Stimulated activated naive B cell treated with anti-CD40 and anti-IgM and Interleukin-4, amounts not matched to agents 10 μg/mL and 1 μg/mL and 100 μg/mL, for 72 hours (primary cell): ENCODE data around the gene PPIL4.

Experiments used
- ATAC-seq, 2 donors: fragments of 150-1000 bp; cut with Tn5 transposase; replicated peaks; 2 replicates each; pipeline ENCODE4 v1.10.0; 2021; ENCODE audit warnings: moderate library complexity in 1 of 2
- DNase-seq: peaks from one replicate; pipeline ENCODE4 v3.0.0; 2021
- H3K27ac Mint-ChIP-seq: one replicate; pipeline ENCODE4 v1.8.0; 2022; ENCODE audit warnings: mild to moderate bottlenecking, mixed read lengths
- H3K27me3 Mint-ChIP-seq, 2 donors: one replicate each; pipeline ENCODE4 v1.8.0; 2022; ENCODE audit warnings: mixed read lengths in 2 of 2
- H3K36me3 Mint-ChIP-seq, 2 donors: one replicate each; pipeline ENCODE4 v1.8.0; 2022; ENCODE audit warnings: mixed read lengths in 2 of 2, mild to moderate bottlenecking in 1 of 2
- H3K4me1 Mint-ChIP-seq, 2 donors: one replicate each; pipeline ENCODE4 v1.8.0; 2022; ENCODE audit warnings: mixed read lengths in 2 of 2, mild to moderate bottlenecking in 1 of 2
- H3K4me3 Mint-ChIP-seq, 2 donors: one replicate each; pipeline ENCODE4 v1.8.0; 2022; ENCODE audit warnings: mild to moderate bottlenecking in 2 of 2, mixed read lengths in 2 of 2, moderate library complexity in 1 of 2
- H3K9me3 Mint-ChIP-seq, 2 donors: one replicate each; pipeline ENCODE4 v1.8.0; 2022; ENCODE audit warnings: mixed read lengths in 2 of 2, mild to moderate bottlenecking in 1 of 2

PPIL4 gene, protein sequence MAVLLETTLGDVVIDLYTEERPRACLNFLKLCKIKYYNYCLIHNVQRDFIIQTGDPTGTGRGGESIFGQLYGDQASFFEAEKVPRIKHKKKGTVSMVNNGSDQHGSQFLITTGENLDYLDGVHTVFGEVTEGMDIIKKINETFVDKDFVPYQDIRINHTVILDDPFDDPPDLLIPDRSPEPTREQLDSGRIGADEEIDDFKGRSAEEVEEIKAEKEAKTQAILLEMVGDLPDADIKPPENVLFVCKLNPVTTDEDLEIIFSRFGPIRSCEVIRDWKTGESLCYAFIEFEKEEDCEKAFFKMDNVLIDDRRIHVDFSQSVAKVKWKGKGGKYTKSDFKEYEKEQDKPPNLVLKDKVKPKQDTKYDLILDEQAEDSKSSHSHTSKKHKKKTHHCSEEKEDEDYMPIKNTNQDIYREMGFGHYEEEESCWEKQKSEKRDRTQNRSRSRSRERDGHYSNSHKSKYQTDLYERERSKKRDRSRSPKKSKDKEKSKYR

GRCh38 chr6:149545754-149546471 is at the start of gene PPIL4:
PPIL4 (minus strand) TSS chr6:149546043; CDS start chr6:149546005, 38 bp downstream.
- H3K4me3 Mint-ChIP-seq, result peak within 1 kb of the TSS; percentile 96 to 99
- peak within 1 kb of the TSS; percentile 99 for H3K27ac Mint-ChIP-seq
- no peaks in the 10 kb centered on the region for H3K9me3 Mint-ChIP-seq
- DNase-seq (peak; percentile 94), ATAC-seq (peak; percentile 94 to 96)
- H3K36me3 Mint-ChIP-seq, result peaks cover 2 to 3% of the 10 kb centered on the region in 2 donors
- peaks cover 0 to 6% of the 10 kb centered on the region in 2 donors for H3K27me3 Mint-ChIP-seq
- peaks cover 22 to 37% of the 10 kb centered on the region in 2 donors for H3K4me1 Mint-ChIP-seq

- no peak for DNase-seq
- Mint-ChIP-seq H3K36me3 (peaks cover 14 to 25% of the 10 kb centered on the region in 2 donors), H3K9me3 (no peaks in the 10 kb centered on the region), H3K4me1 (no peaks in the 10 kb centered on the region), H3K27ac (no peak overlapping the region), H3K4me3 (no peak overlapping the region), H3K27me3 (no peaks in the 10 kb centered on the region)
- ATAC-seq, result no peak
These were observed 47.6 kb upstream of the PPIL4 start for GRCh38 chr6:149593408-149593807.

- Mint-ChIP-seq H3K27me3 (no peaks in the 10 kb centered on the region), H3K4me3 (no peak overlapping the region), H3K4me1 (no peaks in the 10 kb centered on the region), H3K36me3 (peaks cover 12 to 21% of the 10 kb centered on the region in 2 donors), H3K9me3 (no peaks in the 10 kb centered on the region), H3K27ac (peak overlapping the region; percentile 60)
- ATAC-seq, result no peak
- DNase-seq, result no peak
These were observed 47.1 kb upstream of the PPIL4 start for GRCh38 chr6:149592983-149593382.

GRCh38 chr6:149586149-149586548 is 40.3 kb upstream of the PPIL4 start:
- peaks cover 0 to 3% of the 10 kb centered on the region in 2 donors for H3K4me1 Mint-ChIP-seq
- H3K9me3 Mint-ChIP-seq, result no peaks in the 10 kb centered on the region
- H3K27me3 Mint-ChIP-seq, result no peaks in the 10 kb centered on the region
- DNase-seq (no peak), ATAC-seq (no peak)
- peak overlapping the region; percentile 37 for H3K27ac Mint-ChIP-seq
- H3K36me3 Mint-ChIP-seq, result peaks cover 21 to 36% of the 10 kb centered on the region in 2 donors
- H3K4me3 Mint-ChIP-seq, result no peak overlapping the region

- Mint-ChIP-seq H3K27me3 (no peaks in the 10 kb centered on the region), H3K9me3 (no peaks in the 10 kb centered on the region), H3K4me3 (no peak overlapping the region), H3K4me1 (peaks cover 0 to 1% of the 10 kb centered on the region in 2 donors), H3K27ac (no peak overlapping the region), H3K36me3 (peaks cover 14 to 48% of the 10 kb centered on the region in 2 donors)
- DNase-seq (no peak), ATAC-seq (no peak)
These were observed 35.5 kb upstream of the PPIL4 start for GRCh38 chr6:149581349-149581748.

GRCh38 chr6:149580880-149581279 is 35.0 kb upstream of the PPIL4 start:
- ATAC-seq, result no peak
- no peaks in the 10 kb centered on the region for H3K9me3 Mint-ChIP-seq
- no peak for DNase-seq
- H3K27ac Mint-ChIP-seq, result no peak overlapping the region
- H3K36me3 Mint-ChIP-seq, result peaks cover 12 to 48% of the 10 kb centered on the region in 2 donors
- H3K4me3 Mint-ChIP-seq, result no peak overlapping the region
- no peaks in the 10 kb centered on the region for H3K4me1 Mint-ChIP-seq
- no peaks in the 10 kb centered on the region for H3K27me3 Mint-ChIP-seq

GRCh38 chr6:149567945-149568585 is 22.2 kb upstream of the PPIL4 start:
- H3K36me3 Mint-ChIP-seq, result peaks cover 0 to 2% of the 10 kb centered on the region in 2 donors
- no peaks in the 10 kb centered on the region for H3K9me3 Mint-ChIP-seq
- H3K27me3 Mint-ChIP-seq, result no peaks in the 10 kb centered on the region
- DNase-seq (no peak), ATAC-seq (no peak)
- peaks cover 8 to 11% of the 10 kb centered on the region in 2 donors for H3K4me1 Mint-ChIP-seq
- H3K4me3 Mint-ChIP-seq, result peak overlapping the region; percentile 36 to 44
- peak overlapping the region; percentile 20 for H3K27ac Mint-ChIP-seq

DNA sequence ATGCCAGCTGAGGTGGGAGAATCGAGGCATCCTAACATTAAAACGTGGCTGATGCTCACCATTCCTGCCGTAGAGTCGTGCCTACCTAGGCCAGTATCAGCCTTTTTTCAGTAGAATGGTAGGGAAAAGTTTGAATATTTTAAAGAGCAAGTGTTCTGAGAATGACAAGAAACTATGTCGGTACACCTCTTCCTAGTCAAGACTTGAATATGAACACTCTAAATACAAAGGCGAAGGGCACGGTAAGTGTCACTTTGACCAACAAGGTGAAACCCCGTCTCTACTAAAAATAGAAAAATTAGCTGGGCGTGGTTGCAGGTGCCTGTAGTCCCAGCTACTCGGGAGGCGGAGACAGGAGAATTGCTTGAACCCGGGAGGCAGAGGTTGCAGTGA is 21.3 kb upstream of the PPIL4 start:
- H3K27ac Mint-ChIP-seq, result peak overlapping the region; percentile 95
- ATAC-seq, result no peak
- no peaks in the 10 kb centered on the region for H3K9me3 Mint-ChIP-seq
- no peak for DNase-seq
- no peaks in the 10 kb centered on the region for H3K27me3 Mint-ChIP-seq
- H3K4me3 Mint-ChIP-seq, result peak overlapping the region; percentile 92 to 94
- peaks cover 8 to 11% of the 10 kb centered on the region in 2 donors for H3K4me1 Mint-ChIP-seq
- no peaks in the 10 kb centered on the region for H3K36me3 Mint-ChIP-seq

- Mint-ChIP-seq H3K27me3 (no peaks in the 10 kb centered on the region), H3K9me3 (no peaks in the 10 kb centered on the region), H3K4me1 (peaks cover 8 to 11% of the 10 kb centered on the region in 2 donors), H3K36me3 (no peaks in the 10 kb centered on the region), H3K27ac (peak overlapping the region; percentile 95), H3K4me3 (peak overlapping the region; percentile 92 to 94)
- peak; percentile 26 to 33 for ATAC-seq
- DNase-seq, result peak; percentile 52
These were observed 20.8 kb upstream of the PPIL4 start for GRCh38 chr6:149566410-149567193.

GRCh38 chr6:149565527-149566409 is 19.9 kb upstream of the PPIL4 start, which contains the start of gene GINM1:
GINM1 (plus strand) TSS chr6:149566375; CDS start chr6:149566415, 40 bp downstream.
- peaks cover 8 to 11% of the 10 kb centered on the region in 2 donors for H3K4me1 Mint-ChIP-seq
- no peaks in the 10 kb centered on the region for H3K27me3 Mint-ChIP-seq
- H3K4me3 Mint-ChIP-seq, result peak within 1 kb of the TSS; percentile 92 to 94
- H3K9me3 Mint-ChIP-seq, result no peaks in the 10 kb centered on the region
- no peaks in the 10 kb centered on the region for H3K36me3 Mint-ChIP-seq
- H3K27ac Mint-ChIP-seq, result peak within 1 kb of the TSS; percentile 95
- peak; percentile 81 to 87 for ATAC-seq
- DNase-seq, result peak; percentile 96

GRCh38 chr6:149563928-149564325 is 18.1 kb upstream of the PPIL4 start:
- Mint-ChIP-seq H3K4me1 (peaks cover 8 to 11% of the 10 kb centered on the region in 2 donors), H3K27ac (no peak overlapping the region), H3K9me3 (no peaks in the 10 kb centered on the region), H3K36me3 (no peaks in the 10 kb centered on the region), H3K4me3 (no peak overlapping the region), H3K27me3 (peaks cover 0 to 12% of the 10 kb centered on the region in 2 donors)
- ATAC-seq, result no peak
- no peak for DNase-seq

DNA sequence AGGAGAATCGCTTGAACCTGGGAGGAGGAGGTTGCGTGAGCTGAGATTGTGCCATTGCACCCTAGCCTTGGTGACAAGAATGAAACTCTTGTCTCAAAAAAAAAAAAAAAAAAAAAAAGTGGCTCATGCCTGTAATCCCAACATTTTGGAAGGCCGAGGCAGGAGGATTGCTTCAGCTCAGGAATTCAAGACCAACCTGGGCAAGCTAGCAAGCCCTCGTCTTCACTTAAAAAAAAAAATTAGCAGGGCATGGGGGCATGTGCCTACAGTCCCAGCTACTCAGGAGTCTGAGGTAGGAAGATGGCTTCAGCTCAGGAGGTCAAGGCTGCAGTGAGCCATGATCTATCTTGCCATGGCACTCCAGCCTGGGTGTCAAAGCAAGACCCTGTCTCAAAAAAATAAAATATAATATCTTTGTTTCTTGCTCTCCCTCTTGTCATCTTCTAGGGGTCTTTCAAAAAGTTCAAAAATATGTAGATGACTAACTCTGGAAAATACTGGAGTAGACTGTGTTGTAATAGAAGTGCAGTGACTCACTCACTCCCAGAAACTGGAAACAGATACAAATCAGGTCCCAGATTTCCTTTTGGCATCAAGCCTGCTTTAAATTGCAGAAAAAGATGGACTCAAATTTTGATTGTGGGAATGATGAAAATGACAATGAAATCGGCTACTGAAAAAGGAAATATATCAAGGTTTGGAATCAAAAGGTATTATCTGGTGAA is 17.5 kb upstream of the PPIL4 start:
- Mint-ChIP-seq H3K36me3 (no peaks in the 10 kb centered on the region), H3K27me3 (peaks cover 0 to 12% of the 10 kb centered on the region in 2 donors), H3K4me1 (peaks cover 8 to 11% of the 10 kb centered on the region in 2 donors), H3K4me3 (no peak overlapping the region), H3K27ac (no peak overlapping the region), H3K9me3 (no peaks in the 10 kb centered on the region)
- DNase-seq, result no peak
- ATAC-seq, result no peak
